NCI-H1105 (cell line): ENCODE results near the gene AMOT.

Experiments
- DNase-seq: peaks from one replicate; lab custom pipeline; 2025; lab: John Stamatoyannopoulos, UW

Gene AMOT

GRCh38 chrX:112802541-112802940, 38.1 kb downstream of the AMOT start:
- DNase-seq = no peak

DNA sequence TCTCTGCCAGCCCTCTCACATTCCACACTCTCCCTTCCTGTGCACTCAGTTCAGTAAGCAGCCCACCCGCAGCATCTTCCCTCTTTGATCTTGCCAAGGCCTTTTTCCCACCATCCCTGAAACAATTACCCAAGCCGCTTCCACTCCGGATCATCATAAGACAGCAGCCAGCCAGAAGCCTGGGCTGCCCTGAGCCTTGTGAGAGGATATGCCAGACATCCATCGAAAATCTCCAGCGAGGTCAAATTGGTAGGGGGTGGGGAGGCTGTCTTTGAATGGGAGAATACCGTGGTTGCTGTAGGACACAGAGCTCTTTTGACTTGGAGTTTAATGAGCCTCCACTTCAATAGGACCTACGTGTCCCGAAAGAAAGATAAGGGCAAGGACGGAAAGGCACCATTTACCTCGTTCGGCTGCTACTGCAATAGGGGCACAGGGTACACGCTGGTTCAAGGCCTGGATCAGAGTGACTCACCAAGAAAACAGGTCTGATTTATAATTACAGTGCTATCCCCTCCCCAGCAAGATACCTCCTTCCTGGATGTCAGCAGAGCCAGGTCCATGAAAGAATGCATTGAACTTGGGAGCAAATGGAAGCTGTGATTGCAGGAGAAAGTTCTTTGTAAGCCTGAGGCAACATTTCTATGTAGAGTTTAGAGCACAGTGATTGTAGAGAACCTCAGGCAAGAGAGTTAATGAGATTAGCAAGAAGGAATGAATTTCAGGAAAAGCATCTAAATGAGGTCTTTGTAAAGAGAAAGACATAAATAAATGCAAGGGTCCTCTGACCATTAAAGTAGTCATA, 39.5 kb downstream of the AMOT start:
- no peak for DNase-seq

DNA sequence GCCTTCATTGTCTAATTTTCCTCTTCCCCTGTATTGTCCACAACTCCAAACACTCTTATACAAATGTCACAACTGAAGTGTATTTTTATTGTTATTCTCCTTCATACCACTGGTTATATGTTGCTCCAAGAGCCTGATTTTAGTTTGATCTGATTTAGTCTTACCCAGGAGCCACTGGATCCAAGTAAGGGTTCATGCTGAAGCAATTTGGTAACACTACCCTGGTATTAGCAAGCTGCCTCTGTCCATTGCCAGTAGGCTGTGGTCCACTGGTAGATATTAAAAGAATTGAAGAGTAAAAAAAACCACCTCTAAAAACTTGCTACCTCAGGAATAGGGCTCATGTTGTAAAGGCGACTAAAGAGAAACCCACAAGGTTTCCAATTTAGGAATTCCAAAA, 41.2 kb downstream of the AMOT start:
- DNase-seq = no peak

- no peak for DNase-seq
Measured at GRCh38 chrX:112798736-112799135, 41.9 kb downstream of the AMOT start.

GRCh38 chrX:112789931-112790330, 50.7 kb downstream of the AMOT start:
- no peak for DNase-seq

GRCh38 chrX:112786076-112786475, 54.6 kb downstream of the AMOT start:
- DNase-seq = no peak

DNA sequence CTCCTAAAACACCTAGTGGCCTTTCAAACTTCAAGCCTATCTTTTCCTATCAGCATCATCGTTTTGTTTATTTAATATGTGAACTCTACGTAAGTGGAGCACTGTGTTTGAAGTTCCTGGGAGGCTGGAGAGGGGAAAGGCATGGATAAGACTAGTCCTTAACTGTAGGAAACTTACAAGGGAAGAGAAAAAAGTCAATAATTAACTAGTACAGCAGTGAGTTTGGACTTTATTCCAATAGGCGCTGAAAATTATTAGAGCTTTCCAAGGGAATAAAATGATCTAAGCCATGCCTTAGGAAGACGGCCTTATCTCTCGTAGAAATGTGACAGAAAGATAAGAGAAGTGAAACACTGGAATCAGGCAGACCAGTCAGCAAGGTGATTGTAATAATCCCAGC, 55.3 kb downstream of the AMOT start:
- DNase-seq = no peak

- no peak for DNase-seq
Measured at GRCh38 chrX:112784692-112785091, 55.9 kb downstream of the AMOT start.

GRCh38 chrX:112779139-112779538, 61.5 kb downstream of the AMOT start:
- no peak for DNase-seq

DNA sequence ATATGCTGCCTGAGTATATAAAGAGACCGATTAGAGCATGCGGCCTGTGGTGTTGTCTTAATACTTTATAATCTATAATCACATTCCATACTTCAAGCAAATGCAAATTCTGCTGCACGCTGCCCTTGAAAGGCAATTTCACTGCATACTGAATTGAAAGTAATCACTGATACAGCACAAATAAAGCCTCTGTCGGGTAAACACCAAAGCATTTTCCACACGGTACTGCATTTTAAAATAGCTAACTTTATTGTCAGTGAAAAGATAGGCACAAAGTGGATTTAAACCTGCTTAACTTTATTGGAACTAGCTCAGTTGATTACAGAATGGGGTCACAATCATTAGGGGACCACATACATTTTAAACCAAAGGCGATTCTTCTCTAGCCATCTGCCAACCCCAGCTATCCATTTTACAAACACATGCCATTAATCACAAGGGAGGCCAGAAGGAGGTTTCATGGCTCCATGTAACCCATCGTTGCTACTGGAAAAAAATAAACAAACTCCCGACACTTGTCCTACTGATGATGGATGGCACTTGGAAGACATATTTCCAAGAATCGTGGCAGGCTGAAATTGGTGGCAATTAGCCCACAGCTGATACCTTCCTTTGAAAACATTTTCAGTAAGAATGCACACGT, 65.9 kb downstream of the AMOT start:
- DNase-seq = no peak

DNA sequence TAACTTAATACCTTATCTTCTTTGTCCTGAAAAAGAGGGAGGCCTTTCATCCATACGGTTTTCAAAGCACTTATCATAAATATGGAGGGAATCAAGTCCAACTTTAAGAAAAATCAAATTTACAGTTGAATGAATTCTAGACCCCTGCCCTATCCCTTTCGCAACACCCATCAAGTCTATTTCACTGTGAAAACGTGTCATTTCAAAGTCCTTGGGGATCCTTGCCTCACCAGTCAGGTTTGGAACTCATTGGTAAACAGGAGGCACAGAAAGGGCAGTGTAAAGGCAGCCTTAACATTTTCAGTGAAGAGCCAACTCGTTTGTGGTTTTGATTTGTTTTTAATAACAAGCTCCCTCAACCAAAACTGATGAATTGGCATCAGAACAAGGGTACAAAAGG, 66.5 kb downstream of the AMOT start:
- no peak for DNase-seq

- no peak for DNase-seq
Measured at GRCh38 chrX:112769034-112769433, 71.6 kb downstream of the AMOT start.

DNA sequence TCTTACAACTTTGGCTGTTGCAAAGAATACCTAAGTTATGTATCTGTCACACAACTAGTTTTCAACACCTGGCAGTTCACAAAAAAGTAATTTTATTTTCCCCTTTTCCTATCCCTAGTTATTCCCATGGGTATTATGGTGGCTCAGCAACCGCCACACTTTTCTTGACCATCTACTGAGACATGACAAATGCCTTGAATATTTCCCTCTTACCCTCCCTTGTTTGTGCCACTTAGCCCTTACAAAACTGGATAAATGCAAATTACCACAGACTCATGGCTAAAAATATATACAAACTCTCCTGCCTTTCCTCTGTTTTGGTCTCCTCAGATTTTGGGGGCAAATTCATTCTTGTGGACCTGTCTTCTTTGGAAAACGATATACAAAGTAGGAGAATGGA, 72.1 kb downstream of the AMOT start:
- DNase-seq = no peak

DNA sequence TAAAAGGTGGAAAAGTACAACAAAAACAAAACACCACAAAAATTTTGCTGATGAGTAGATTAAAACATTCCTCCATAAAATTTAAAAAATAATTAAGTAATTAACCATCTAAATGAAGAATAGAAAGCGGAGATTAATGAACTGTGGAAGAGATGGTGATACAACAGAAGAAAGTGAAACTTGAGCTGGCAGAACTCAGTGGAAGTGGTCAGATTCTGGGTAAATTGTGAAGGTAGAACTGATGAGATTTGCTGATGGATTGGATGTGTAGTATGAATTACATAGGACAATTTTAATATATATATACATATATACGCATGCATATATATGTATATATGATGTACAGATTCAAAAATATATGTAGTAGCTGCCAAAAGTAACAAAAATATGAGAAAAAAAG, 73.9 kb downstream of the AMOT start:
- DNase-seq = no peak

DNA sequence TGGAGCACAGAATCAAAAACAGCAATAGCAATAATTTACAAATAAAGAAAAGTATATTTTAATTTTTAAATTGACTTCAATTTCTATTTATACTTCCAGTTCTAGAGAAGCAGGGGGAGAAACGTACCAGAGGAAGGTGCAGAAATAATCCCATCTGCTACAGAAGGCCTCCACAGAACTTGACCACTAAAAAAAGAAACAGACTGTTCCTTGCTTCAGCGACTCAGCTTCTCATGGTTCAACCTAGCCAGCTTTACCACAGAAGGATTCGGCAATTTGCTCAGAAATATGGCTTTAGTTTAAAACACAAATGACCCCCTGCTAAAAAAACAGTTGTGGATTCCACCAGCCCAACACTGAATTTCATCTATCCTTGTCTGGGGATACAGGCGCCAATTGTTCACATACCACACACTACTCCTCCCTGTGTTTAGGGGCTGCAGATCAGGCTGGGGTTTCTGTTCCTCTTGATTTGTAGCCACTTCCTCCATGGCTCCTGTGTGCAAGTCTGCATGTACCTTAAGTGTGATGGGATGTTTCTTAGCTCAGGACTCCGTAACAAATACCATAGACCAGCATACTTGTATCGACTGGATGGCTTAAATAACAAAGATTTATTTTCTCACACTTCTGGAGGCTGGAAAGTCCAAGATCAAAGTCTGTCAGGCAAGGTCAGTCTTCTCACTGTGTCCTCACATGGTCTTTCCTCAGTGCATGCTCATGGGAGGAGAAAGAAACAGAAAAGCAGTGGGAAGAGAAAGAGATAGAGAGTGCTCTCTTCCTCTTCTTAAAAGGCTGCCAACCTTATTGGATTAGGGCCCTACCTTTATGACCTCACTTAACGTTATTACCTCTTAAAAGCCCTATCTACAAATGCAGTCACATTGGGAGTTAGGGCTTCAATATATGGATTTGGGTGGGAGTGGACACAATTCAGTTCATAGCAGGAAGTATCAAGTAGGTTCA, 79.1 kb downstream of the AMOT start:
- no peak for DNase-seq

GRCh38 chrX:112760697-112761096, 79.9 kb downstream of the AMOT start:
- no peak for DNase-seq

- no peak for DNase-seq
Measured at GRCh38 chrX:112759966-112760365, 80.7 kb downstream of the AMOT start.

- no peak for DNase-seq
Measured at GRCh38 chrX:112759512-112759911, 81.1 kb downstream of the AMOT start.

GRCh38 chrX:112757946-112758345, 82.7 kb downstream of the AMOT start:
- DNase-seq = no peak

GRCh38 chrX:112753116-112753515, 87.5 kb downstream of the AMOT start:
- no peak for DNase-seq

DNA sequence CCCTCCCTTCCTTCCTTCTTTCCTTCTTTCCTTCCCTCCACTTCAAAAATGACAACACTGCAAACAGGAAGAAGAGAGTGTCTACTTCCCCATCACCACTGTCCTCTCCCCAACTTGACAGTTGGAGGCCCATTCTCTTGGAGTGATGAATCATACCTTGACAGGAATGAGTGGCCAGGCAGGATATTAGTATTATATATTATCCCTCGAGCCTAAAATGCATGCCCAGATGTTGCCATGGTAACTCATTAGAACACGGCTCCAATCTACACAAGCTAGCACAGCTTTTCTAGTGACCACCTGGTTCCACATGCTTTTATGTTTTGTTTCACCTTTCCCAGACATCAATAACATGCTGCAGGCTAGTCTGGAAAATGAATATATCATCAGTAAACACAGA, 89.6 kb downstream of the AMOT start:
- DNase-seq = no peak

GRCh38 chrX:112746812-112747595, 93.6 kb downstream of the AMOT start:
- DNase-seq = no peak
